Measurements from ENCODE around the gene KLHL29. TPM values are rescaled to one million over a fixed set of nuclear protein-coding genes. Genes with fewer than 3 reads are reported as not detected.

Gene KLHL29
- total and polyA plus RNA-seq, 2 donors (not counting 1 experiment from before 2014, with no cell fraction given): 1.3 to 3.4 TPM

GRCh38 chr2:23679044-23679443 lies 294.1 kb downstream of the KLHL29 start:
- no peaks in the 10 kb centered on the region for H3K27me3 Mint-ChIP-seq
- H3K4me3 ChIP-seq (ENCODE audit: control extremely low read depth in 1 of 5, extremely low read depth in 1 of 5, insufficient read depth in 1 of 5, low read depth in 2 of 5, low read length in 4 of 5): no peak overlapping the region
- H3K9me3 Mint-ChIP-seq (ENCODE audit: insufficient read depth): peaks cover 2% of the 10 kb centered on the region
- no peaks in the 10 kb centered on the region for H3K4me1 ChIP-seq (ENCODE audit: control insufficient read depth in 2 of 2, insufficient read depth in 2 of 2, low read length in 2 of 2)
- H3K27ac Mint-ChIP-seq: no peak overlapping the region
- no peaks in the 10 kb centered on the region for H4K20me1 ChIP-seq (ENCODE audit: control insufficient read depth, insufficient read depth, low read length, poor library complexity, severe bottlenecking)
- no peaks in the 10 kb centered on the region for H3K4me1 Mint-ChIP-seq
- ATAC-seq (ENCODE audit: low read depth) (no peak), DNase-seq (no peak)
- H3K4me3 Mint-ChIP-seq: no peak overlapping the region
- no peaks in the 10 kb centered on the region for H3K27me3 ChIP-seq (replicated peaks in 1 of 4; ENCODE audit: control extremely low read depth in 1 of 4, control insufficient read depth in 3 of 4, insufficient read depth in 4 of 4, low read length in 3 of 4)
- no peak overlapping the region for H3K27ac ChIP-seq (ENCODE audit: low read length in 2 of 2)
- peaks cover 0 to 33% (median 0%) of the 10 kb centered on the region in 3 donors for H3K9me3 ChIP-seq (ENCODE audit: control extremely low read depth in 1 of 3, control insufficient read depth in 2 of 3, insufficient read depth in 1 of 3, low read length in 2 of 3)
- no peak overlapping the region for H3K4me2 ChIP-seq (replicated peaks; ENCODE audit: low read depth, low read length, poor library complexity, severe bottlenecking)
- H3K36me3 ChIP-seq (replicated peaks in 1 of 2; ENCODE audit: control extremely low read depth in 1 of 2, control insufficient read depth in 1 of 2, extremely low read depth in 1 of 2, insufficient read depth in 2 of 2, low read length in 1 of 2): no peaks in the 10 kb centered on the region
- no CpG with 5 or more reads among the region's 1 CpG for WGBS (ENCODE audit: insufficient coverage)
- TF ChIP-seq CTCF (IDR thresholded peaks at IDR 0.05) (no peak), EZH2 (IDR thresholded peaks at IDR 0.05; ENCODE audit: borderline replicate concordance, insufficient read depth, low read depth, low read length, poor library complexity, severe bottlenecking) (no peak)
- H3K9ac ChIP-seq (ENCODE audit: low read length): no peak overlapping the region
- no peak overlapping the region for H2AFZ ChIP-seq (ENCODE audit: insufficient read depth, low read depth, low read length, poor library complexity, severe bottlenecking)
- H3K79me2 ChIP-seq (ENCODE audit: control insufficient read depth, insufficient read depth, low read length): no peaks in the 10 kb centered on the region
- intact Hi-C loops (cut with micrococcal nuclease): no loop called here
- ChIA-PET CTCF (interaction anchor here (0.7 kb wide), 1 partner anchor 75 kb away, joined by 4 read pairs; no protein-coding TSS in a partner anchor), POLR2A (no interaction called here)

DNA sequence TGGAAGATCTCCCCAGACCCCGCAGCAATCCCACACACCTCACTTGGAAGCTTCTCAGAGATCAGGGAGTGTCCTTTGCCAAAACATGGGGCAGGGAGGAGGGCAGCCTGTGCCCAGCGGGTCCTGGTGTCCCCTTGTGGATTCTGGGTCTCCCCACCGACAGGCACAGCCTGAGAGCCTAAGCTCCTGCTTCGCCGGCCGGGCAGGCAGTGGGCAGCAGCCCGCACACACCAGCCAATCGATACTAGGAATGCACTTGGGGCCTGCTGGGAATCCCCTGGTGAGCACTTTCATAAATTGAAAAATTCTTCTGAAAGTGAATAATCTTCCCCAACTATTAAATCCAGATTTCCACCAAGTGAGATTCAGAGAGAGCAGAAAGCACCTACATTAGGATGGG lies 296.0 kb downstream of the KLHL29 start:
- DNase-seq: no peak
- Histone ChIP-seq H4K20me1 (ENCODE audit: control insufficient read depth, insufficient read depth, low read length, poor library complexity, severe bottlenecking) (no peaks in the 10 kb centered on the region), H3K4me1 (ENCODE audit: control insufficient read depth in 2 of 2, insufficient read depth in 2 of 2, low read length in 2 of 2) (no peaks in the 10 kb centered on the region), H3K79me2 (ENCODE audit: control insufficient read depth, insufficient read depth, low read length) (no peaks in the 10 kb centered on the region), H3K27ac (ENCODE audit: low read length in 2 of 2) (no peak overlapping the region), H3K9ac (ENCODE audit: low read length) (no peak overlapping the region), H2AFZ (ENCODE audit: insufficient read depth, low read depth, low read length, poor library complexity, severe bottlenecking) (no peak overlapping the region), H3K4me3 (ENCODE audit: control extremely low read depth in 1 of 5, extremely low read depth in 1 of 5, insufficient read depth in 1 of 5, low read depth in 2 of 5, low read length in 4 of 5) (no peak overlapping the region), H3K4me2 (replicated peaks; ENCODE audit: low read depth, low read length, poor library complexity, severe bottlenecking) (no peak overlapping the region), H3K27me3 (replicated peaks in 1 of 4; ENCODE audit: control extremely low read depth in 1 of 4, control insufficient read depth in 3 of 4, insufficient read depth in 4 of 4, low read length in 3 of 4) (no peaks in the 10 kb centered on the region), H3K36me3 (replicated peaks in 1 of 2; ENCODE audit: control extremely low read depth in 1 of 2, control insufficient read depth in 1 of 2, extremely low read depth in 1 of 2, insufficient read depth in 2 of 2, low read length in 1 of 2) (no peaks in the 10 kb centered on the region), H3K9me3 (ENCODE audit: control extremely low read depth in 1 of 3, control insufficient read depth in 2 of 3, insufficient read depth in 1 of 3, low read length in 2 of 3) (peaks cover 0 to 26% (median 0%) of the 10 kb centered on the region in 3 donors)
- Mint-ChIP-seq H3K27me3 (no peaks in the 10 kb centered on the region), H3K4me1 (peaks cover 2% of the 10 kb centered on the region), H3K27ac (no peak overlapping the region), H3K9me3 (ENCODE audit: insufficient read depth) (peaks cover 2% of the 10 kb centered on the region), H3K4me3 (no peak overlapping the region)
- TF ChIP-seq EZH2 (IDR thresholded peaks at IDR 0.05; ENCODE audit: borderline replicate concordance, insufficient read depth, low read depth, low read length, poor library complexity, severe bottlenecking) (no peak), CTCF (IDR thresholded peaks at IDR 0.05) (no peak)
- ChIA-PET POLR2A (no interaction called here), CTCF (no interaction called here)
- intact Hi-C loops (cut with micrococcal nuclease): no loop called here
- 94% methylated on average over 8 of the region's 8 CpGs for WGBS (ENCODE audit: insufficient coverage)
- ATAC-seq (ENCODE audit: low read depth): no peak

Data from B cell (primary cell).